ENCODE data around the gene CST9L. TPM values are rescaled to one million over a fixed set of nuclear protein-coding genes. Genes with fewer than 3 reads are reported as not detected.

The CST9L gene
- total and polyA plus RNA-seq, 2 of the 13 experiments (the other 11 are each of a cell fraction or from before 2014, with no cell fraction given) = 0.15 TPM; not detected in 1

- TF ChIP-seq MTA1 (CRISPR knock-in tag; IDR thresholded peaks at IDR 0.05; ENCODE audit: borderline replicate concordance) (0 out of 2 replicates have a peak, but pooled peaks have one; percentile 30), KDM5B (CRISPR knock-in tag; IDR thresholded peaks at IDR 0.05; ENCODE audit: borderline replicate concordance) (0 out of 2 replicates have a peak, but pooled peaks have one; percentile 36), MEIS2 (CRISPR knock-in tag; IDR thresholded peaks at IDR 0.05) (no peak), ZNF224 (CRISPR knock-in tag; IDR thresholded peaks at IDR 0.05) (peak; percentile 58; the same call in 1 of the 2 replicates), ARID3A (IDR thresholded peaks at IDR 0.05; ENCODE audit: low read depth, low read length) (0 out of 2 replicates have a peak, but pooled peaks have one; percentile 22), ZC3H13 (CRISPR knock-in tag; IDR thresholded peaks at IDR 0.05) (no peak), NBN (conservative IDR thresholded peaks at IDR 0.05) (no peak), ZNF781 (CRISPR knock-in tag; IDR thresholded peaks at IDR 0.05; ENCODE audit: borderline replicate concordance, not compliant biosample characterization) (peak; percentile 71), CBX1 (IDR thresholded peaks at IDR 0.05; ENCODE audit: low read depth) (peak; percentile 5), KIAA2018 (CRISPR knock-in tag; IDR thresholded peaks at IDR 0.05; ENCODE audit: borderline replicate concordance) (no peak), MAFK (conservative IDR thresholded peaks at IDR 0.05 in 1 of 2, IDR thresholded peaks at IDR 0.05 in 1 of 2; ENCODE audit: low read length in 2 of 2) (no peak)
Measured at GRCh38 chr20:23608251-23608846, 40.1 kb upstream of the CST9L start (continued).
